GM12891 (cell line): ENCODE results near the gene ERMP1. TPM values are rescaled to one million over a fixed set of nuclear protein-coding genes. Genes with fewer than 3 reads are reported as not detected.
"Not testable (repeated sequence)": the region's sequence is repeated elsewhere in the genome, so short reads cannot be mapped to it uniquely, and the experiment has no call there.

Experiments used
- DNase-seq: peaks from one replicate; pipeline ENCODE4 v3.0.0; 2011; ENCODE audit warnings: low spot score; ENCODE audit not compliant: insufficient read length
- FAIRE-seq: peaks from 2 replicates; lab custom pipeline; 2011; peaks lifted over from hg19 to GRCh38; lab: Jason Lieb, UNC
- PAX5 ChIP-seq: IDR thresholded peaks from 2 replicates; pipeline ENCODE4 v1.6.1; 2011; ENCODE audit warnings: low read length, moderate library complexity, mild to moderate bottlenecking; ENCODE audit not compliant: insufficient read depth, severe bottlenecking
- POLR2A ChIP-seq: IDR thresholded peaks from 2 replicates; pipeline ENCODE4 v1.6.1; 2011; ENCODE audit warnings: low read depth, low read length, control low read depth
- POLR2AphosphoS5 ChIP-seq: IDR thresholded peaks from 2 replicates; pipeline ENCODE4 v1.6.1; 2011; ENCODE audit warnings: low read depth, low read length, control low read depth
- POU2F2 ChIP-seq: IDR thresholded peaks from 2 replicates; pipeline ENCODE4 v1.6.1; 2011; ENCODE audit warnings: low read depth, mild to moderate bottlenecking, control low read depth, low read length, moderate library complexity
- SPI1 ChIP-seq: IDR thresholded peaks from 2 replicates; pipeline ENCODE4 v1.6.1; 2011; ENCODE audit warnings: low read depth, low read length, control low read depth
- TAF1 ChIP-seq: IDR thresholded peaks from 2 replicates; pipeline ENCODE4 v1.6.1; 2011; ENCODE audit warnings: low read depth, low read length, control low read depth
- polyA plus RNA-seq: library from polyadenylated mRNA; unstranded; fragments of >200 nt; gene quantifications from one replicate; pipeline ENCODE4 v1.2.1, GENCODE V29; 2012; ENCODE audit warnings: low read depth, missing spikeins, inconsistent platforms; ENCODE audit not compliant: missing spikeins

ERMP1 gene
- polyA plus RNA-seq: 8.1 TPM

- DNase-seq (peak; percentile 75), FAIRE-seq (peak; percentile 94)
- TF ChIP-seq POLR2A (peak; percentile 78), PAX5 (no peak), TAF1 (peak; percentile 58), POU2F2 (peak; percentile 77; the same call in 1 of the 2 replicates), POLR2AphosphoS5 (peak; percentile 66)
Measured at GRCh38 chr9:5832538-5833529, at the start of gene ERMP1. TSS of gene ERMP1 (minus strand) at chr9:5833117. CDS start at chr9:5833027, 90 bp downstream.

GRCh38 chr9:5882244-5883012 lies 49.5 kb upstream of the ERMP1 start:
- not testable (repeated sequence) for FAIRE-seq, DNase-seq

- DNase-seq: no peak
- TF ChIP-seq TAF1 (no peak), SPI1 (no peak), PAX5 (no peak)
- FAIRE-seq: no peak
Measured at GRCh38 chr9:5879419-5880181, 46.7 kb upstream of the ERMP1 start.

- TF ChIP-seq SPI1: no peak
- no peak for TF ChIP-seq POLR2AphosphoS5
- TF ChIP-seq PAX5: no peak
- no peak for TF ChIP-seq POLR2A
- no peak for TF ChIP-seq POU2F2
- TF ChIP-seq TAF1: no peak
- FAIRE-seq: peak; percentile 66
- DNase-seq: no peak
Measured at GRCh38 chr9:5876711-5877110, 43.8 kb upstream of the ERMP1 start.

GRCh38 chr9:5876026-5876425 lies 43.1 kb upstream of the ERMP1 start:
- peak; percentile 51 for FAIRE-seq
- no peak for DNase-seq

GRCh38 chr9:5874048-5874447 lies 41.1 kb upstream of the ERMP1 start:
- DNase-seq: no peak
- TF ChIP-seq PAX5 (no peak), SPI1 (no peak), TAF1 (no peak), POU2F2 (no peak), POLR2AphosphoS5 (no peak), POLR2A (no peak)
- no peak for FAIRE-seq

More at GRCh38 chr9:5876026-5876425, 43.1 kb upstream of the ERMP1 start:
- TF ChIP-seq POLR2A (no peak), SPI1 (no peak), POU2F2 (no peak), TAF1 (no peak), PAX5 (no peak), POLR2AphosphoS5 (no peak)

GRCh38 chr9:5873439-5873838 lies 40.5 kb upstream of the ERMP1 start:
- DNase-seq (no peak), FAIRE-seq (no peak)
- TF ChIP-seq POLR2AphosphoS5: no peak
- no peak for TF ChIP-seq PAX5
- TF ChIP-seq POU2F2: no peak
- TF ChIP-seq POLR2A: no peak
- TF ChIP-seq SPI1: no peak
- TF ChIP-seq TAF1: no peak

- DNase-seq (no peak), FAIRE-seq (no peak)
- TF ChIP-seq POLR2A: no peak
- TF ChIP-seq POU2F2: no peak
- no peak for TF ChIP-seq POLR2AphosphoS5
Measured at GRCh38 chr9:5872511-5872910, 39.6 kb upstream of the ERMP1 start.

- DNase-seq (no peak), FAIRE-seq (no peak)
- no peak for TF ChIP-seq SPI1
- no peak for TF ChIP-seq TAF1
- TF ChIP-seq POLR2A: no peak
- no peak for TF ChIP-seq POU2F2
- TF ChIP-seq PAX5: no peak
- no peak for TF ChIP-seq POLR2AphosphoS5
Measured at GRCh38 chr9:5871785-5872184, 38.9 kb upstream of the ERMP1 start.
